ENCODE data around the gene C17orf114.

Gene C17orf114

DNA sequence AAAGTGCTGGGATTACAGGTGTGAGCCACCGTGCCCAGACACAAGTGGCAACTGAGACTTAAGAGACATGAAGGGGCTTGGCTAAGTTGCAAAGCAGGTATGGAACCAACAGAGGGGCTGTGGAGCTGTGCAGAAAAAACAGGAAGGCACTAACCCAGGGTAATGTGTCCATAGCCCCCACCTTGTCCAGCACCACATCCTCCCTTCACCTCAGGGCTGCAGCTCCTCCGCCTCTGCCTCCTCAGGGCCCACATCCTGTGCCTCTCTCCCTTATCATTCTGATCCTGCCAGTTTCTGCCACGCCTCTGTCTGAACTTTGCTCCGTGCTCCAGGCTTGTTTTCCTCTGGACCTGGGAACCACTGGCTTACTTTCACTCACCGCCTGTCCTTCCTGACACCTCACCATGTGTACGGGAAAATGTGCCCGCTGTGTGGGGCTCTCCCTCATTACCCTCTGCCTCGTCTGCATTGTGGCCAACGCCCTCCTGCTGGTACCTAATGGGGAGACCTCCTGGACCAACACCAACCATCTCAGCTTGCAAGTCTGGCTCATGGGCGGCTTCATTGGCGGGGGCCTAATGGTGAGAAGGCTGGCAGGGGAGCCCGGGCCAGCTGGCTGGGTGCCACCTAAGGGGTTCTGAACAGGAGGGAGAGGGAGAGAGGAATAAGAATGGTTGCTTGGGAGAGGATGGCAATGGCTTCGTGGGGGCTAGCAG lies 30.5 kb downstream of the C17orf114 start, which contains the start of gene TM4SF5:
TSS of gene TM4SF5 (plus strand) at position 368 of the 716 bp plus-strand sequence. CDS start at position 405, 37 bp downstream.
- ATAC-seq = no peak
- Histone ChIP-seq H3K4me3 (no peak within 1 kb of the TSS), H3K9me3 (no peaks in the 10 kb centered on the region), H3K27me3 (no peaks in the 10 kb centered on the region), H3K4me1 (no peaks in the 10 kb centered on the region), H3K27ac (no peak within 1 kb of the TSS), H3K36me3 (no peaks in the 10 kb centered on the region)
- DNase-seq = no peak
- TF ChIP-seq, protein P1, sequence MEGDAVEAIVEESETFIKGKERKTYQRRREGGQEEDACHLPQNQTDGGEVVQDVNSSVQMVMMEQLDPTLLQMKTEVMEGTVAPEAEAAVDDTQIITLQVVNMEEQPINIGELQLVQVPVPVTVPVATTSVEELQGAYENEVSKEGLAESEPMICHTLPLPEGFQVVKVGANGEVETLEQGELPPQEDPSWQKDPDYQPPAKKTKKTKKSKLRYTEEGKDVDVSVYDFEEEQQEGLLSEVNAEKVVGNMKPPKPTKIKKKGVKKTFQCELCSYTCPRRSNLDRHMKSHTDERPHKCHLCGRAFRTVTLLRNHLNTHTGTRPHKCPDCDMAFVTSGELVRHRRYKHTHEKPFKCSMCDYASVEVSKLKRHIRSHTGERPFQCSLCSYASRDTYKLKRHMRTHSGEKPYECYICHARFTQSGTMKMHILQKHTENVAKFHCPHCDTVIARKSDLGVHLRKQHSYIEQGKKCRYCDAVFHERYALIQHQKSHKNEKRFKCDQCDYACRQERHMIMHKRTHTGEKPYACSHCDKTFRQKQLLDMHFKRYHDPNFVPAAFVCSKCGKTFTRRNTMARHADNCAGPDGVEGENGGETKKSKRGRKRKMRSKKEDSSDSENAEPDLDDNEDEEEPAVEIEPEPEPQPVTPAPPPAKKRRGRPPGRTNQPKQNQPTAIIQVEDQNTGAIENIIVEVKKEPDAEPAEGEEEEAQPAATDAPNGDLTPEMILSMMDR (IDR thresholded peaks at IDR 0.05) = no peak
- intact Hi-C loops (cut with DNase I) = no loop called here

DNA sequence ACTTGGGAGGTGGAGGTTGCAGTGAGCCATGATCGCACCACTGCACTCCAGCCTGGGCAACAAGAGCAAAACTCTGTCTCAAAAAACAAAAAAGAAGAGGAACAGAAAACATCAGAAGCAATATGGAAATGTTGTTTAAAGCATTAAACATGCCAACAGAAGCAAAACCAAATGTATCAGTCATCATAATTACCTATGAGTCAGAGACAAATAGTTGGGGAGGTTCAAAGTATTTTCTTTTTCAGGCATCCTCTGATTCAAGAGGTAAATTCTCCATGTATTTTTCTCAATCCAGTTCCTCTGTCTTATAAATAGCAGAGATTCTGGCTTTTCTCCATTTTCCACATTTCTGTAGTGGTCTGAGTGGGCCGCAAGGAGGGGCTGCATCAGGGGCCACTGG lies 32.5 kb downstream of the C17orf114 start:
- Histone ChIP-seq H3K4me3 (no peak overlapping the region), H3K27ac (no peak overlapping the region), H3K27me3 (no peaks in the 10 kb centered on the region), H3K9me3 (no peaks in the 10 kb centered on the region), H3K4me1 (no peaks in the 10 kb centered on the region), H3K36me3 (no peaks in the 10 kb centered on the region)
- TF ChIP-seq, protein P1 (IDR thresholded peaks at IDR 0.05) = no peak
- DNase-seq = no peak
- no peak for ATAC-seq
- intact Hi-C loops (cut with DNase I) = no loop called here

DNA sequence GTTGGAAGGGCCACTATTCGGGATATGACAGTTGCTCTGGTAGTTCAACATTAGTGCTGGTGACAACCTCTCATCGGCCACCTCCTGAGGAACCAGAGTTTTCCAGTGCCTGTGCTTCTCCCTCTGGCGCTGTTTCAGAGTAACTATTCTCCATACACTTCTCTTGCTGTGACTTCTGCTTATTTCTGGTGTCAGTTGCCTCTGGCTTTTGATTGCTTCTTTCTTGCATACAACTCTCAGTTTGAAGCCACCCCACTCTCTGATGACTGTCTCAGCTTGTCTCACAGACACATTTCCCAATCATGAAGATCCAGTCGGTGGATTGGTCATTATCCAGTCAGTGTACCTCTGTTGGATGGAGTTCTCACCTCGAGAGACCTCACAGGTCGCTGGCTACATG lies 33.8 kb downstream of the C17orf114 start:
- intact Hi-C loops (cut with DNase I) = no loop called here
- peak; percentile 64 for ATAC-seq

DNA sequence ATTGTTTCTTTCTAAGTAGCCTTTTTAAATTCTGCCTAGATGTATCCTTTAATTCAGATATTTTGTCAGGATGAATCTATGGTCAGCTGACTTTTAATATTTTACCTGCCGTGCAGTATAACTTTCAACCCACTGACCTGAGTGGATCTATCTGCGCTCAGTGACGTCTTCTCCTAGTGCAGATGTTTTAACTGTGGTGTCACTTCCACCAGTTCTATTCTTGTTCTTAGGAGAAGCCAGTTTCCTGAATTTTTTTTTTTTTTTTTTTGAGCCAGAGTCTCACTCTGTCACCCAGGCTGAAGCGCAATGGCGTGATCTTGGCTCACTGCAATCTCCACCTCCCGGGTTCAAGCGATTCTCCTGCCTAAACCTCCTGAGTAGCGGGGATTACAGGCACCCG lies 35.4 kb downstream of the C17orf114 start:
- intact Hi-C loops (cut with DNase I) = no loop called here
- DNase-seq (no peak), ATAC-seq (no peak)
- H3K9me3 ChIP-seq = no peaks in the 10 kb centered on the region
- no peak overlapping the region for H3K27ac ChIP-seq
- no peak overlapping the region for H3K4me3 ChIP-seq
- no peaks in the 10 kb centered on the region for H3K4me1 ChIP-seq
- no peaks in the 10 kb centered on the region for H3K27me3 ChIP-seq
- H3K36me3 ChIP-seq = no peaks in the 10 kb centered on the region
- TF ChIP-seq, protein P1 (IDR thresholded peaks at IDR 0.05) = no peak

More for the DNA sequence above, 33.8 kb downstream of the C17orf114 start:
- Histone ChIP-seq H3K4me3 (no peak overlapping the region), H3K27me3 (no peaks in the 10 kb centered on the region), H3K4me1 (no peaks in the 10 kb centered on the region), H3K27ac (peak overlapping the region; percentile 51), H3K9me3 (no peaks in the 10 kb centered on the region), H3K36me3 (no peaks in the 10 kb centered on the region)
- DNase-seq = no peak
- TF ChIP-seq, protein P1 (IDR thresholded peaks at IDR 0.05) = no peak

DNA sequence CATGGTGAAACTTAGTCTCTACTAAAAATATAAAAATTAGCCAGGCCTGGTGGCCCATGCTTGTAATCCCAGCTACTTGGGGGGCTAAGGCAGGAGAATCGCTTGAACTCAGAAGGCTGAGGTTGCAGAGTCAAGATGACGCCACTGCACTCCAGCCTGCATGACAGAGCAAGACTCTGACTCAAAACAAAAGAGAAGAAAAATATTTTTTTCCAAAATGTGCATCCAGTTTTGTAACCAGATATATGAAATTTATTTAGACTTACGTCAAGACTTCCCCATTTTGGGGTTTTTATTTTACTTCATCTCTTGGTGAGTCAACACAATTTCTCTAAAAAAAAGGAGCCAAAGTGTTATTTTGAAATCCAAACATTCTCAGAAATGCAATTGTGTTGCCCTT lies 35.9 kb downstream of the C17orf114 start:
- ATAC-seq (peak; percentile 51), DNase-seq (no peak)
- intact Hi-C loops (cut with DNase I) = no loop called here
- no peaks in the 10 kb centered on the region for H3K27me3 ChIP-seq
- peak overlapping the region; percentile 47 for H3K27ac ChIP-seq
- TF ChIP-seq, protein P1 (IDR thresholded peaks at IDR 0.05) = no peak
- H3K4me1 ChIP-seq = no peaks in the 10 kb centered on the region
- H3K9me3 ChIP-seq = no peaks in the 10 kb centered on the region
- no peak overlapping the region for H3K4me3 ChIP-seq
- no peaks in the 10 kb centered on the region for H3K36me3 ChIP-seq
